ENCODE measurements around the gene PALLD. TPM values are rescaled to one million over a fixed set of nuclear protein-coding genes. Genes with fewer than 3 reads are reported as not detected.
"Not testable (repeated sequence)": the region's sequence is repeated elsewhere in the genome, so short reads cannot be mapped to it uniquely, and the experiment has no call there.

The PALLD gene
- total RNA-seq, 1 donor from 2014 or later: 69.2 TPM

DNA sequence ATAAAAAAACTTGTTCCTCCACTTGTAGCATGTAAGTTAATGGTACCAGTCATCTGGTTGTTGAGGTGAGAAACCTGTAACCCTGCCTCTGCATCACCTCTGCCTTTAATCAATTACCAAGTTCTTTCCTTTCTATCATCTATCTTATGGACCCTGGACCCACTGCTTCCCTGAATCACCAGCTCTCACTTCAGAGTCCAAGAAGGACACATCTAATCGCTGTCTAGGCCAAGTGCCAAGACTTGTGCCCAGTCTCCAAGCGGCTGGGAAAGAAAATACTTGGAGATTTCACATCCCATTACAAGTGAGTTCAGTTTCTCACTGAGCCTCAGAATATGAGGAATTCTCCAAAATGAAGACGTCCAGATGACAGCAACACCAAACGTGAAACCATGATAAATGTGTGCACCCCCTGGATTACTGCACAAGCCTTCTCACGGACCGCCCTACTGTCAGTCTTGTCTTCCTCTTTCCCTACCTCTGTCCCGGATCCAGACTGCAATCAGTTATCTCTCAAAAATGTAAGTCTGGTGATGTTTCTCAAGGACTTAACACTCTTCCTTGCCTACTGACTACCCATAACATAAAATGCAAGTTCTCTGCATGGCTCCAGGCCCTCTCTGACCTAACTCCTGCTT lies 10.4 kb downstream of the PALLD start:
- Histone ChIP-seq H3K27me3 (ENCODE audit: control insufficient read depth, insufficient read depth, low read length) (no peaks in the 10 kb centered on the region), H3K36me3 (ENCODE audit: control insufficient read depth, insufficient read depth, low read length) (no peaks in the 10 kb centered on the region), H3K4me3 (ENCODE audit: low read depth, low read length) (no peak overlapping the region)
- DNase-seq (ENCODE audit: low read depth) (no peak), FAIRE-seq (peak; percentile 52)
- TF ChIP-seq, protein P1, sequence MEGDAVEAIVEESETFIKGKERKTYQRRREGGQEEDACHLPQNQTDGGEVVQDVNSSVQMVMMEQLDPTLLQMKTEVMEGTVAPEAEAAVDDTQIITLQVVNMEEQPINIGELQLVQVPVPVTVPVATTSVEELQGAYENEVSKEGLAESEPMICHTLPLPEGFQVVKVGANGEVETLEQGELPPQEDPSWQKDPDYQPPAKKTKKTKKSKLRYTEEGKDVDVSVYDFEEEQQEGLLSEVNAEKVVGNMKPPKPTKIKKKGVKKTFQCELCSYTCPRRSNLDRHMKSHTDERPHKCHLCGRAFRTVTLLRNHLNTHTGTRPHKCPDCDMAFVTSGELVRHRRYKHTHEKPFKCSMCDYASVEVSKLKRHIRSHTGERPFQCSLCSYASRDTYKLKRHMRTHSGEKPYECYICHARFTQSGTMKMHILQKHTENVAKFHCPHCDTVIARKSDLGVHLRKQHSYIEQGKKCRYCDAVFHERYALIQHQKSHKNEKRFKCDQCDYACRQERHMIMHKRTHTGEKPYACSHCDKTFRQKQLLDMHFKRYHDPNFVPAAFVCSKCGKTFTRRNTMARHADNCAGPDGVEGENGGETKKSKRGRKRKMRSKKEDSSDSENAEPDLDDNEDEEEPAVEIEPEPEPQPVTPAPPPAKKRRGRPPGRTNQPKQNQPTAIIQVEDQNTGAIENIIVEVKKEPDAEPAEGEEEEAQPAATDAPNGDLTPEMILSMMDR (IDR thresholded peaks at IDR 0.05; ENCODE audit: insufficient read depth, low read length, severe bottlenecking): no peak

DNA sequence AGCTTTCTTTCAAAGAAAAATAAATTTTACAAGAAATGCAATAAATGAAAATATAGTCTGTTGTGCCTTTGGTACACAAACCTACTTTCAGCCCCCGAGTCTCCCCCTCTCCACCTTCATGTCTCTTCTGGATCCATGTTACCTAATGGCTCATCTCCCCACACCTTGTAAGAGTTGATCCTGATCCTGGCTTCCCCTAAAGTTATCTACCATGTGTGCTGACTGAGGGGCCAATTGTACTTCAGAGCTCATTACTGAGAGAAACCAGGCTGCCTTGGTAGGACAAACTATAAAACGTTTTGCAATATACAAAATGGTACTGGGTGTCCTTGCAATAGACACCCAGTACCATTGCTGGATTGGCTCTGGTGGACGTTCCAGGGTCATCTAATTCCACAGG lies 11.8 kb downstream of the PALLD start:
- H3K36me3 ChIP-seq (ENCODE audit: control insufficient read depth, insufficient read depth, low read length): no peaks in the 10 kb centered on the region
- DNase-seq (ENCODE audit: low read depth) (no peak), FAIRE-seq (no peak)
- no peaks in the 10 kb centered on the region for H3K27me3 ChIP-seq (ENCODE audit: control insufficient read depth, insufficient read depth, low read length)
- TF ChIP-seq, protein P1 (IDR thresholded peaks at IDR 0.05; ENCODE audit: insufficient read depth, low read length, severe bottlenecking): no peak
- no peak overlapping the region for H3K4me3 ChIP-seq (ENCODE audit: low read depth, low read length)

DNA sequence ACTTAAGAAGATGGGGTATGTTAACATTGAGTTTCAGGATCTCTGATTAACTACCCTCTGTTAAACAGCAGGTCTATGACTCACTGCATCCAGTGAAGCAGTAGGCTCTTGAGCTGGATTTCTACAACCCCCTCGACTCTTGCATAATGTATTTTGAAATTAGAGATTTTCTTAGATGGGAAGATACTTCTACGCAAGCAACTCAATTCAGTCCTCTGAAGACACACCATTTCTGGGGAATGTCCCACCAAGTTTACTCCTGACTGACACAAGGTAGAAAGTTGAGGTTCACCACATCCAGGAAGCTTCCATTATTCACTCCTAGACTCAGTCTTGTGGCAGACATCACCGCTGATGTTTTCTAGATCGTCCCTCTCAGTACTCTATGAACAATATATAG lies 12.9 kb downstream of the PALLD start:
- Histone ChIP-seq H3K4me3 (ENCODE audit: low read depth, low read length) (no peak overlapping the region), H3K27me3 (ENCODE audit: control insufficient read depth, insufficient read depth, low read length) (no peaks in the 10 kb centered on the region), H3K36me3 (ENCODE audit: control insufficient read depth, insufficient read depth, low read length) (no peaks in the 10 kb centered on the region)
- peak; percentile 40 for FAIRE-seq
- peak; percentile 72 for DNase-seq (ENCODE audit: low read depth)
- TF ChIP-seq, protein P1 (IDR thresholded peaks at IDR 0.05; ENCODE audit: insufficient read depth, low read length, severe bottlenecking): no peak

DNA sequence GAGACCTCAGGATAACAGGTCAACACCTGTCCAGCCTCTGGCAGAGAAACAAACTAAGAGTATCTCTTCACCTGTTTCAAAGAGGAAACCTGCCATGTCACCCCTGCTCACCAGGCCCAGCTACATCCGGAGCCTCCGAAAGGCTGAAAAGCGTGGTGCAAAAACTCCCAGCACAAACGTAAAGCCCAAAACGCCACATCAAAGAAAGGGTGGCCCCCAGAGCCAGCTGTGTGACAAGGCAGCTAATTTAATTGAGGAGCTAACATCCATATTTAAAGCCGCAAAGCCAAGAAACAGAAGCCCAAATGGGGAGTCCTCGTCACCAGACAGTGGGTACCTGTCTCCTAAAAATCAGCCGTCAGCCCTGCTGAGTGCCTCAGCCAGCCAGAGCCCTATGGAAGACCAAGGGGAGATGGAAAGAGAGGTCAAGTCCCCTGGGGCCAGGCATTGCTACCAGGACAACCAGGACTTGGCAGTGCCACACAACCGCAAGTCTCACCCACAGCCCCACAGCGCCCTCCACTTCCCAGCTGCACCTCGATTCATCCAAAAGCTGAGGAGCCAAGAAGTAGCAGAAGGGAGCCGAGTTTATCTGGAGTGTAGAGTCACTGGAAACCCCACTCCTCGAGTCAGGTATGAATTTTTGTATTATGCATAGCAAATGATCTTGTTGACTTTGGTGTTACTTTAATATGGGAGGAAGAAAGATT lies 15.1 kb downstream of the PALLD start:
- no peak for FAIRE-seq
- no peak for DNase-seq (ENCODE audit: low read depth)
- H3K27me3 ChIP-seq (ENCODE audit: control insufficient read depth, insufficient read depth, low read length): no peaks in the 10 kb centered on the region

DNA sequence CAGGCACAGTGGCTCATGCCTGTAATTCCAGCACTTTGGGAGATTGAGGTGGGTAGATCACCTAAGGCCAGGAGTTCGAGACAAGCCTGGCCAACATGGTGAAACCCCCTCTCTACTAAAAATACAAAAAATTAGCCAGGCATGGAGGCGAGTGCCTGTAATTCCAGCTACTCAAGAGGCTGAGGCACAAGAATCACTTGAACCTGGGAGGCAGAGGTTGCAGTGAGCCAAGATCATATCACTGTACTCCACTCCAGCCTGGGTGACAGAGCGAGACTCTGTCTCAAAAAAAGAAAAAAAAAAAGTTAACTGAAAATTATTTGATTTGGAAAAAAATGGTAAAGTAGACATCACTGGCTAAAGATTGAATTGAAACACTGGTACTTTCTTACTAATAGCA lies 17.0 kb downstream of the PALLD start:
- H3K36me3 ChIP-seq (ENCODE audit: control insufficient read depth, insufficient read depth, low read length); H3K4me3 ChIP-seq (ENCODE audit: low read depth, low read length); H3K27me3 ChIP-seq (ENCODE audit: control insufficient read depth, insufficient read depth, low read length); FAIRE-seq; DNase-seq (ENCODE audit: low read depth): not testable (repeated sequence)

More for the DNA sequence above, 15.1 kb downstream of the PALLD start:
- TF ChIP-seq, protein P1 (IDR thresholded peaks at IDR 0.05; ENCODE audit: insufficient read depth, low read length, severe bottlenecking): no peak
- Histone ChIP-seq H3K36me3 (ENCODE audit: control insufficient read depth, insufficient read depth, low read length) (no peaks in the 10 kb centered on the region), H3K4me3 (ENCODE audit: low read depth, low read length) (no peak overlapping the region)

DNA sequence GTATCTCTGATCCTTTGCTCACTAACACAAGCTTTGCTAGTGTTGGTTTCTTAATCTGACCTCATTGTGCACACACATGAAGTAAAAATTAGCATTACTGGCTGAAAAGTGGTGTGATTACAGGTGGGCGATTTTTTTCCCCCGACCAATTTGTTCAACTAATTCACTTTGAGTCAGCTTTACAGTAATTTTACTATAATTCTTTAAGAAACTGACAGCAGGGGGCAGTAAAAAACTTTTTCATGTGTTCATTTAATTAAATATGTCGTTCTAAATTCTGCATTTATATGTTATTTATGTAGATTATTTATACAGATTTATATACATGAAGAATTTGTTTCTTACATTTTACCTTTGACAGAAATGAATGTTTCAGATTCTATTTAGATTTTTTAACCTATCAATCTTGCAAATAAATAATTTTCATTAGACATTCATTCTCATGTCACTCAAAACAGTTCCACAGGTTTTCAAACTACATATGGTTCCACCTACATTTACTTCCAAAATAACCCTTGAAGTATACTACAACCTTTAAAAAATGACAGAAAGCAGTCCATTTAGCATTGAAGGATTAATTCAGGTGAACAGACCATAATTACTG lies 17.5 kb downstream of the PALLD start:
- DNase-seq (ENCODE audit: low read depth) (peak; percentile 51), FAIRE-seq (no peak)
- TF ChIP-seq, protein P1 (IDR thresholded peaks at IDR 0.05; ENCODE audit: insufficient read depth, low read length, severe bottlenecking): peak; percentile 17
- Histone ChIP-seq H3K36me3 (ENCODE audit: control insufficient read depth, insufficient read depth, low read length) (no peaks in the 10 kb centered on the region), H3K4me3 (ENCODE audit: low read depth, low read length) (no peak overlapping the region), H3K27me3 (ENCODE audit: control insufficient read depth, insufficient read depth, low read length) (no peaks in the 10 kb centered on the region)
